ENCODE measurements around the gene POLN.

POLN gene

DNA sequence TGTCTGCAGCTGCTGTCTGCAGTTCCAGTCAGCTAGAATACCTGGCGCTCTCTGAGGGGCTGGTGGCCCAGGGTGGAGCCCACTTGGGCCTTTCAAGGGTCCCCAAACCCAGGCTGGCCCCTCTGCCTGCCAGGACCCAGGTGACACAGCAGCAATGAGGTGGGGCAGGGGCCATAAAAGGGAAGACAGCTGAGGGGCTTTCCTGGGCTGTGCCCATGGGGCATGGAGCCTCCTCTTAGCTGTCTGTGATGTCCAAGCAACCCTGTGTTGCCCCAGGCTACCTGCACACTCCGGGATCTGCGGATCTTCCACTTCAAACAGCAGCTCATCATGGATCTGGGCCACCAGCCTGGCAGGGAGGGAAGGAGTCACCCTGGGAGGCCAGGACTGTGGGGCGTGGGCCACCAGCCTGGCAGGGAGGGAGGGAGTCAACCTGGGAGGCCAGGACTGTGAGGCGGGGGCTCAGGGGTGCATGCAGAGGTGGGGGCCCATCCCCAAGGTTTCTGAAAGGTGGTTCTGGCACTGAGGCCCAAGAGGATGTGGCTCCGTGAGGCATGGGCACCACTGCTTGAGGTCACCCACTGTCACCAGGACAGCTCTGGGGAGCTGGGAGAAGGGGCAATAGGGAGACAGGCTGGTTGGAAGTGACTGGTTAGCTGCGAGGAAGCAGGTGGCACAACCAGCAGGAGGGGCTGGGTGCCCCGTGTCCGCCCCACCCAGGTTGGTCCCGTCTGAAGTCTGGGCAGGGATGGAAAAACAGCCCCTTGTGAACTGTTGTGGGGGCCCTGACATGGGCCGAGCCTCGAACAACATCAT, 166.5 kb downstream of the POLN start:
- ChIA-PET CTCF (no interaction called here), POLR2A (no interaction called here)
- TF ChIP-seq, protein P1, sequence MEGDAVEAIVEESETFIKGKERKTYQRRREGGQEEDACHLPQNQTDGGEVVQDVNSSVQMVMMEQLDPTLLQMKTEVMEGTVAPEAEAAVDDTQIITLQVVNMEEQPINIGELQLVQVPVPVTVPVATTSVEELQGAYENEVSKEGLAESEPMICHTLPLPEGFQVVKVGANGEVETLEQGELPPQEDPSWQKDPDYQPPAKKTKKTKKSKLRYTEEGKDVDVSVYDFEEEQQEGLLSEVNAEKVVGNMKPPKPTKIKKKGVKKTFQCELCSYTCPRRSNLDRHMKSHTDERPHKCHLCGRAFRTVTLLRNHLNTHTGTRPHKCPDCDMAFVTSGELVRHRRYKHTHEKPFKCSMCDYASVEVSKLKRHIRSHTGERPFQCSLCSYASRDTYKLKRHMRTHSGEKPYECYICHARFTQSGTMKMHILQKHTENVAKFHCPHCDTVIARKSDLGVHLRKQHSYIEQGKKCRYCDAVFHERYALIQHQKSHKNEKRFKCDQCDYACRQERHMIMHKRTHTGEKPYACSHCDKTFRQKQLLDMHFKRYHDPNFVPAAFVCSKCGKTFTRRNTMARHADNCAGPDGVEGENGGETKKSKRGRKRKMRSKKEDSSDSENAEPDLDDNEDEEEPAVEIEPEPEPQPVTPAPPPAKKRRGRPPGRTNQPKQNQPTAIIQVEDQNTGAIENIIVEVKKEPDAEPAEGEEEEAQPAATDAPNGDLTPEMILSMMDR (IDR thresholded peaks at IDR 0.05; ENCODE audit: insufficient read depth, low read length, missing control alignments): no peak
- no peak overlapping the region for H3K4me3 ChIP-seq (ENCODE audit: low read depth, low read length)
- no peak for DNase-seq (ENCODE audit: low read depth, low spot score)

DNA sequence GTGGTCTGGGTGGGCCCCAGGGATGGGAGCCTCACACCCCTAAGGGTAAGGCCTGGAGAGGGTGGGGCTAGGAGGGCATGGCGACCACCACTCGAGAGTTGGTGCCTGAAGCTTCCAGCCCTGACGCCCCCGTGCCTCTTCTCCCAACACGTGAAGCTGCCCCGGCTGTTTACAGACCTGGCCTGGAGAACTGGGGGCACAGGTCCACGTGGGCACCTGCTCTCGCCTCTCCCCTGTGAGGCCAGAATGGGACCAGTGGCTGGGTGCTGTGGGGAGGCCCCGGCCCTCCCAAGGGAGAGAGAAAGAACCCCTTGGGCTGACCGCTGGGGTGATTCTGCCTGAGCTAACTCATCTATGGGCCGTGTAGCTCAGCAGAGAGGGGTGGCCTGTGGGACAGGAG, 167.3 kb downstream of the POLN start:
- ChIA-PET CTCF (no interaction called here), POLR2A (no interaction called here)
- TF ChIP-seq, protein P1 (IDR thresholded peaks at IDR 0.05; ENCODE audit: insufficient read depth, low read length, missing control alignments): no peak
- no peak overlapping the region for H3K4me3 ChIP-seq (ENCODE audit: low read depth, low read length)
- no peak for DNase-seq (ENCODE audit: low read depth, low spot score)

DNA sequence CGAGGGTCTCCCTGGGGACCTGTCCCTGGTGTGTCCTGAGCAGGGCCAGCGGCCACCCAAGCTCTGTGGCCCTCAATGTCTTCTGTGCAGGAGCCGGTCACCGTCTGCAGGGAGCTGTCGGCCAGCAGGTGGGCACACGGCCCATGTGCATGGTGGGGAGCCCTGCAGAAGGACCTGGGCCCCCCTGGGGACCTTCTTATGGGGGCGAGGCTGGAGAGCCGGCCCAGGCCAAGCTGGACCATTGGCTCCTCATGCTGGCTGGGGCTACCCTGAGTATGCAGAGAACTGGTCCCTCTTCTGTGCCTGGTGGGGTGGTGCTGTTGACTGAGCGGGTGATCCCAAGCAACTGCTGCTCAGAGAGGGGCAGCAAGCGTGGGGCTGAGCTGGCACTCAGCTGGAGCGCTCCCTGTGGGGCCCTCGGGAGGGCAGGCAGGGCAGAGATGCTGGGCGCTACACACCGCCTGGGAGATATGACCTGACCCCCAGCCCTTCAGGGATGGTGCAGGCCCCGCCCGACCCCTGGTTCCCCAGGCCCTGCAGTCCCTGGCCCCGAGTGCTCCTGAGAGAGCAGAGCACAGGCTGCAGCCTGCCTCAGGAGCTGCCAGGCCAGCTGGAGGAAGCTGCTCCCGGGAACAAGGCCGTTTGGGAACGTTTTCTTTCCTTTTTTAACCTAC, 168.0 kb downstream of the POLN start:
- TF ChIP-seq, protein P1 (IDR thresholded peaks at IDR 0.05; ENCODE audit: insufficient read depth, low read length, missing control alignments): no peak
- no peak for DNase-seq (ENCODE audit: low read depth, low spot score)
- CTCF ChIA-PET: interaction anchor here (0.7 kb wide), 1 partner anchor 10 kb away, joined by 3 read pairs; no protein-coding TSS in a partner anchor
- POLR2A ChIA-PET: no interaction called here
- H3K4me3 ChIP-seq (ENCODE audit: low read depth, low read length): no peak overlapping the region

- ChIA-PET CTCF (interaction anchor here (0.7 kb wide), 1 partner anchor 11 kb away, joined by 3 read pairs; no protein-coding TSS in a partner anchor), POLR2A (no interaction called here)
- TF ChIP-seq, protein P1 (IDR thresholded peaks at IDR 0.05; ENCODE audit: insufficient read depth, low read length, missing control alignments): no peak
- no peak overlapping the region for H3K4me3 ChIP-seq (ENCODE audit: low read depth, low read length)
- no peak for DNase-seq (ENCODE audit: low read depth, low spot score)
These were observed 168.7 kb downstream of the POLN start for GRCh38 chr4:2072971-2073807.

DNA sequence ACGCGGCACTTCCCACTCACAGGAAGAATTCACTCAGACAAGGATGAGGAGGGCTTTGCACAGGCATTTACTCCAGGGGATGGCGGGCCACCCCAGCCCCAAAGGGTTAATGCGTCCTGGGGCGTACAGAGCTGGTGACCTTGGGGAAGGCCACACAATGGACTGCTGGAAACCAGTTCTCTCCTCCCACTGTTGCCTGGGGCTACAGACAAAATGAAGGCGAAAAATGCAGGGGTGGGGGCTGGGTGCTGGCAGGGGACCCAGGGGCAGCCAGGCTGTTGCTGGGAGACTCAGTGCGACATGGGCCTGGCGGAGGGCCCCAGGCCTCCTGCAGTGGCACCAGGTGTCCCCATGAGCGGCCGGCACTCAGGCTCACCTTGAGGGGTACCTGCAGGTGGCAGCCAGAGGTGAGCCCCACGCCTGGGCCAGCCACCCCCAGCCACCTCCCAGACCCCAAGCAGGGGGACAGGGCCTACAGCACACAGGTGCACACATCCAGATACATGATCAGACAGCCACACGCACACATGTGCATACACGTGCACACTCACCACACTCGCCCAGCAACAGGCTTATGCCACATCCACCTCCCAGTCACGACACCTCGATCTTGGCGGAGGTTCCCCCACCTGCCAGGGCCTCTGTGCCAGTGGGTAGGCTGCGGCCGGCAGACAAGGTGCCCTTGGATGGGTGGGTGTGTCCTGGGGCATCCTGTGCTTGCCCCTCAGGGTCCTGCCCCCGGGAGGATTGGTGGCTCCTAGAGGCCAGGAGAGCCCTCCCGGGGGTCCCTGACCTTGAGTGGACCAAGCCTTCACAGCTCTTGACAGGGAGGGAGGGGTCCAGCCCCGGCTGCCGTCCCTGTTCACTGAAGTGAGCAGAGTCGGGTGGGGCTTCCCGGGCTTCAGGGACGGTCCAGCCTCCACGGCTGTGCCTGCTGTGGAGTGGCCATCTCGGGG, 169.7 kb downstream of the POLN start:
- H3K4me3 ChIP-seq (ENCODE audit: low read depth, low read length): no peak overlapping the region
- ChIA-PET POLR2A (no interaction called here), CTCF (interaction anchor here (1.2 kb wide), 1 partner anchor 18 kb away, joined by 3 read pairs; no protein-coding TSS in a partner anchor)
- TF ChIP-seq, protein P1 (IDR thresholded peaks at IDR 0.05; ENCODE audit: insufficient read depth, low read length, missing control alignments): no peak
- no peak for DNase-seq (ENCODE audit: low read depth, low spot score)

Data from AG04449 (cell line).